MCF 10A (cell line): Measurements from ENCODE around the gene SSNA1. TPM values are rescaled to one million over a fixed set of nuclear protein-coding genes. Genes with fewer than 3 reads are reported as not detected.
A peak's percentile ranks its signal among the peaks of the same experiment; 100 is the strongest.

Experiments used
- BruUV-seq: library from RNA; stranded (reverse); fragments of 400-500 nt; replicated peaks from 2 replicates; lab custom pipeline; 2021; lab: Mats Ljungman, UMichigan
- CTCF ChIA-PET: fragments of 300-600 bp; sonication (Branson Sonifier 250); formaldehyde crosslinking; extraction: SDS; loops from one replicate; lab custom pipeline; 2021; ENCODE audit warnings: antibody characterized with exemption, inconsistent platforms; lab: Yijun Ruan, JAX
- POLR2A ChIA-PET: fragments of 300-600, 350-650 bp; sonication (Branson Sonifier 250); formaldehyde crosslinking; extraction: SDS; loops from one replicate; lab custom pipeline; 2020; ENCODE audit warnings: antibody characterized with exemption, inconsistent platforms; lab: Yijun Ruan, JAX
- DNase-seq: peaks from one replicate; pipeline ENCODE4 v3.0.0-alpha.2; 2018; ENCODE audit not compliant: unreplicated experiment
- H3K27ac Mint-ChIP-seq: one replicate; pipeline ENCODE4 v1.8.0; 2022; ENCODE audit warnings: mild to moderate bottlenecking, low read depth, mixed read lengths; ENCODE audit not compliant: unreplicated experiment
- H3K27me3 Mint-ChIP-seq: one replicate; pipeline ENCODE4 v1.8.0; 2022; ENCODE audit warnings: mixed read lengths; ENCODE audit not compliant: insufficient read depth, unreplicated experiment
- H3K36me3 Mint-ChIP-seq: one replicate; pipeline ENCODE4 v1.8.0; 2022; ENCODE audit warnings: mild to moderate bottlenecking, moderate library complexity, mixed read lengths; ENCODE audit not compliant: insufficient read depth, unreplicated experiment
- H3K4me1 Mint-ChIP-seq: one replicate; pipeline ENCODE4 v1.8.0; 2022; ENCODE audit warnings: mixed read lengths; ENCODE audit not compliant: insufficient read depth, unreplicated experiment
- H3K4me3 Mint-ChIP-seq: one replicate; pipeline ENCODE4 v1.8.0; 2022; ENCODE audit warnings: mild to moderate bottlenecking, moderate library complexity, mixed read lengths; ENCODE audit not compliant: unreplicated experiment
- H3K9me3 Mint-ChIP-seq: one replicate; pipeline ENCODE4 v1.8.0; 2022; ENCODE audit warnings: mixed read lengths; ENCODE audit not compliant: unreplicated experiment
- CTCF ChIP-seq: fragments of 200-600 bp; IDR thresholded peaks from one replicate; pipeline ENCODE4 v1.8.0; 2022; ENCODE audit warnings: antibody characterized with exemption, mild to moderate bottlenecking; ENCODE audit not compliant: unreplicated experiment
- intact Hi-C: fragments of 100-400 bp; cut with micrococcal nuclease; formaldehyde crosslinking; loops from 2 replicates; pipeline ENCODE4 v1.14.1; 2022
- total RNA-seq: library from RNA; stranded (reverse); gene quantifications from 2 replicates; pipeline ENCODE4 v1.2.3, GENCODE V29; 2022

The SSNA1 gene
- total RNA-seq, 1 experiment from 2014 or later: 81.4 TPM

- Mint-ChIP-seq H3K27ac (peak overlapping the region; percentile 82), H3K36me3 (peaks cover 42% of the 10 kb centered on the region), H3K9me3 (no peaks in the 10 kb centered on the region), H3K27me3 (no peaks in the 10 kb centered on the region), H3K4me1 (peaks cover 16% of the 10 kb centered on the region), H3K4me3 (peak overlapping the region; percentile 88)
- ChIA-PET POLR2A (interaction anchor here (0.7 to 5.3 kb wide), 13 partner anchors 9 to 118 kb away, joined by 3 to 73 read pairs (median 7); partner anchors contain the start of genes ANAPC2, CYSRT1, MAN1B1 and RNF208), CTCF (interaction anchor here (1.0 to 1.4 kb wide), 3 partner anchors 17 to 54 kb away, joined by 3 to 4 read pairs (median 3); no protein-coding TSS in a partner anchor)
- no peak for TF ChIP-seq CTCF
- intact Hi-C loops: no loop called here
- no peak for DNase-seq
- no TSS peak for BruUV-seq
These were observed 16.3 kb downstream of the SSNA1 start for GRCh38 chr9:137204731-137205125.

- H3K36me3 Mint-ChIP-seq: peaks cover 47% of the 10 kb centered on the region
- peaks cover 16% of the 10 kb centered on the region for H3K4me1 Mint-ChIP-seq
- no peaks in the 10 kb centered on the region for H3K9me3 Mint-ChIP-seq
- H3K27me3 Mint-ChIP-seq: no peaks in the 10 kb centered on the region
- DNase-seq: peak; percentile 83
- peak within 1 kb of the TSS; percentile 82 for H3K27ac Mint-ChIP-seq
- CTCF ChIA-PET: interaction anchor here (1.0 to 1.4 kb wide), 4 partner anchors 9 to 55 kb away, joined by 3 to 4 read pairs (median 4); no protein-coding TSS in a partner anchor
- no TSS peak for BruUV-seq
- intact Hi-C loops: no loop called here
- peak within 1 kb of the TSS; percentile 88 for H3K4me3 Mint-ChIP-seq
- POLR2A ChIA-PET: interaction anchor here (0.7 to 5.3 kb wide), 13 partner anchors 10 to 119 kb away, joined by 3 to 73 read pairs (median 7); partner anchors contain the start of genes ANAPC2, CYSRT1, MAN1B1 and RNF208
- TF ChIP-seq CTCF: no peak
These were observed 16.9 kb downstream of the SSNA1 start, which contains the start of the genes NDOR1 and TMEM203 for GRCh38 chr9:137205126-137206069. Gene NDOR1 (plus strand): TSS chr9:137205700. CDS start chr9:137205778, 78 bp downstream. Gene TMEM203 (minus strand): TSS chr9:137205648. CDS start chr9:137205414, 234 bp downstream.

DNA sequence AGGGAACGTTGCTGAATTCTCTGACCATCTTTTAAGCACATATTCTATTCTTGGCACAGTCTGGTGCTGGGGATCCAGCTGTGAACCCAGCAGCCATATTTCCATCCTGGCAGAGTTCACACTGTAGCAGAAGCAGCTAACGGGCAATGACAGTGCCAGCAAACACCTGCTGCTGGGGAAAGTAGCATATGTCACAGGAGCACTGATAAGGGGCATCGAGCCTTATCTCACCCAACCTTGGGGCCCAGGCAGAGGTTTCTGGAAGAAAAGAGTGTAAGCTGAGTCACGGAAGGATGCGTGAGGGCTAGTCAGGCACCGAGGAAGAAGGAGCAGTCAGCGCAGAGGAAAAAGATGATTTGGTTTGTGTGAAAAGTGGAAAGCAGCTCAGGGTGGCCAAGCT is 18.1 kb downstream of the SSNA1 start:
- Mint-ChIP-seq H3K36me3 (peaks cover 47% of the 10 kb centered on the region), H3K9me3 (no peaks in the 10 kb centered on the region), H3K4me1 (peaks cover 16% of the 10 kb centered on the region), H3K27ac (no peak overlapping the region), H3K4me3 (peak overlapping the region; percentile 88), H3K27me3 (no peaks in the 10 kb centered on the region)
- BruUV-seq: TSS peak; percentile 71
- intact Hi-C loops: no loop called here
- no peak for TF ChIP-seq CTCF
- no peak for DNase-seq
- POLR2A ChIA-PET: interaction anchor here (0.7 to 4.2 kb wide), 5 partner anchors 10 to 120 kb away, joined by 3 to 38 read pairs (median 13); partner anchors contain the start of genes MAN1B1 and TUBB4B
- CTCF ChIA-PET: interaction anchor here (0.6 to 3.8 kb wide), 6 partner anchors 10 to 238 kb away, joined by 3 to 9 read pairs (median 4); partner anchors contain the start of gene RNF224
